Liver (tissue), 3 donors: ENCODE results near the gene LRRC63.

Experiments
- JUND ChIP-seq, 2 donors: IDR thresholded peaks; 2 replicates each; pipeline ENCODE4 v1.6.1; 2016; ENCODE audit warnings: antibody characterized with exemption in 2 of 2
- RAD21 ChIP-seq, 2 donors: IDR thresholded peaks; 2 replicates each; pipeline ENCODE4 v1.6.1; 2016; ENCODE audit warnings: antibody characterized with exemption in 2 of 2, mild to moderate bottlenecking in 2 of 2
- RXRA ChIP-seq, 2 donors: IDR thresholded peaks; 2 replicates each; pipeline ENCODE4 v1.6.1; 2017 to 2018; ENCODE audit warnings: antibody characterized with exemption in 2 of 2, mild to moderate bottlenecking in 1 of 2
- SP1 ChIP-seq: IDR thresholded peaks from 2 replicates; pipeline ENCODE4 v1.6.1; 2018; ENCODE audit warnings: antibody characterized with exemption, mild to moderate bottlenecking
- TAF1 ChIP-seq: conservative IDR thresholded peaks from 2 replicates; pipeline ENCODE4 v1.6.1; 2016; ENCODE audit warnings: antibody characterized with exemption, mild to moderate bottlenecking
- YY1 ChIP-seq: IDR thresholded peaks from 2 replicates; pipeline ENCODE4 v1.6.1; 2016; ENCODE audit warnings: antibody characterized with exemption, mild to moderate bottlenecking
- TF ChIP-seq, protein P1 (sequence below): fragments of 150-350 bp; IDR thresholded peaks from 2 replicates; pipeline ENCODE4 v1.5.1; 2017; ENCODE audit warnings: improper control_type of control experiment, low read depth, low read length; ENCODE audit not compliant: missing input control
- TF ChIP-seq, protein P2 (sequence below): IDR thresholded peaks from 2 replicates; pipeline ENCODE4 v1.6.1; 2016; ENCODE audit warnings: antibody characterized with exemption, mild to moderate bottlenecking
- TF ChIP-seq, protein P3 (sequence below): IDR thresholded peaks from 2 replicates; pipeline ENCODE4 v1.6.1; 2016; ENCODE audit warnings: antibody characterized with exemption
- TF ChIP-seq, protein P4 (sequence below): IDR thresholded peaks from 2 replicates; pipeline ENCODE4 v1.6.1; 2016; ENCODE audit warnings: antibody characterized with exemption
- TF ChIP-seq, protein P5 (sequence below): IDR thresholded peaks from 2 replicates; pipeline ENCODE4 v1.6.1; 2016; ENCODE audit warnings: antibody characterized with exemption
- donor health status: healthy.
- donor health status: healthy.

DNA sequence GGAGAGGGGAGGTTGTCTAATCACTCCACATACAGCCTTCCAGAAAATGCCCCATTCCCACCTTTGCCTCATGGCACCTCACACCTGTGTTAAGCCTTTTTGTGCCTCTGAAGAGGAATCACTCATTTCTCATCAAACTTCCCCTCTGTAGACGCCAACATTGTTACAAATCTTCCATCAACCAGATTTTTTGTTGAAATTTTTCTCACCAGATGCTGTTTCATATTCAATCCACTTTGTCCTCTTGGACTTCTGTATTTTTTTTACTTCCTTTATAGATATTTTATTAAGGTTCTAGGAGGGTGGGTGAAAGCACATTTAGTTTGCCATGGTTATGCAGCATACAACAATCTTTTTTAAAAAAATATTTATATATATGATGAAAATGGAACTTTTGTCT is 101.3 kb downstream of the LRRC63 start:
- TF ChIP-seq, protein P1, sequence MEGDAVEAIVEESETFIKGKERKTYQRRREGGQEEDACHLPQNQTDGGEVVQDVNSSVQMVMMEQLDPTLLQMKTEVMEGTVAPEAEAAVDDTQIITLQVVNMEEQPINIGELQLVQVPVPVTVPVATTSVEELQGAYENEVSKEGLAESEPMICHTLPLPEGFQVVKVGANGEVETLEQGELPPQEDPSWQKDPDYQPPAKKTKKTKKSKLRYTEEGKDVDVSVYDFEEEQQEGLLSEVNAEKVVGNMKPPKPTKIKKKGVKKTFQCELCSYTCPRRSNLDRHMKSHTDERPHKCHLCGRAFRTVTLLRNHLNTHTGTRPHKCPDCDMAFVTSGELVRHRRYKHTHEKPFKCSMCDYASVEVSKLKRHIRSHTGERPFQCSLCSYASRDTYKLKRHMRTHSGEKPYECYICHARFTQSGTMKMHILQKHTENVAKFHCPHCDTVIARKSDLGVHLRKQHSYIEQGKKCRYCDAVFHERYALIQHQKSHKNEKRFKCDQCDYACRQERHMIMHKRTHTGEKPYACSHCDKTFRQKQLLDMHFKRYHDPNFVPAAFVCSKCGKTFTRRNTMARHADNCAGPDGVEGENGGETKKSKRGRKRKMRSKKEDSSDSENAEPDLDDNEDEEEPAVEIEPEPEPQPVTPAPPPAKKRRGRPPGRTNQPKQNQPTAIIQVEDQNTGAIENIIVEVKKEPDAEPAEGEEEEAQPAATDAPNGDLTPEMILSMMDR, result no peak
- TF ChIP-seq, protein P2, sequence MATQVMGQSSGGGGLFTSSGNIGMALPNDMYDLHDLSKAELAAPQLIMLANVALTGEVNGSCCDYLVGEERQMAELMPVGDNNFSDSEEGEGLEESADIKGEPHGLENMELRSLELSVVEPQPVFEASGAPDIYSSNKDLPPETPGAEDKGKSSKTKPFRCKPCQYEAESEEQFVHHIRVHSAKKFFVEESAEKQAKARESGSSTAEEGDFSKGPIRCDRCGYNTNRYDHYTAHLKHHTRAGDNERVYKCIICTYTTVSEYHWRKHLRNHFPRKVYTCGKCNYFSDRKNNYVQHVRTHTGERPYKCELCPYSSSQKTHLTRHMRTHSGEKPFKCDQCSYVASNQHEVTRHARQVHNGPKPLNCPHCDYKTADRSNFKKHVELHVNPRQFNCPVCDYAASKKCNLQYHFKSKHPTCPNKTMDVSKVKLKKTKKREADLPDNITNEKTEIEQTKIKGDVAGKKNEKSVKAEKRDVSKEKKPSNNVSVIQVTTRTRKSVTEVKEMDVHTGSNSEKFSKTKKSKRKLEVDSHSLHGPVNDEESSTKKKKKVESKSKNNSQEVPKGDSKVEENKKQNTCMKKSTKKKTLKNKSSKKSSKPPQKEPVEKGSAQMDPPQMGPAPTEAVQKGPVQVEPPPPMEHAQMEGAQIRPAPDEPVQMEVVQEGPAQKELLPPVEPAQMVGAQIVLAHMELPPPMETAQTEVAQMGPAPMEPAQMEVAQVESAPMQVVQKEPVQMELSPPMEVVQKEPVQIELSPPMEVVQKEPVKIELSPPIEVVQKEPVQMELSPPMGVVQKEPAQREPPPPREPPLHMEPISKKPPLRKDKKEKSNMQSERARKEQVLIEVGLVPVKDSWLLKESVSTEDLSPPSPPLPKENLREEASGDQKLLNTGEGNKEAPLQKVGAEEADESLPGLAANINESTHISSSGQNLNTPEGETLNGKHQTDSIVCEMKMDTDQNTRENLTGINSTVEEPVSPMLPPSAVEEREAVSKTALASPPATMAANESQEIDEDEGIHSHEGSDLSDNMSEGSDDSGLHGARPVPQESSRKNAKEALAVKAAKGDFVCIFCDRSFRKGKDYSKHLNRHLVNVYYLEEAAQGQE, result no peak
- TF ChIP-seq YY1 (no peak), TAF1 (no peak), JUND (IDR thresholded peaks at IDR 0.05) (no peak), RXRA (IDR thresholded peaks at IDR 0.05) (no peak), RAD21 (IDR thresholded peaks at IDR 0.05) (no peak), SP1 (no peak)
- TF ChIP-seq, protein P3, sequence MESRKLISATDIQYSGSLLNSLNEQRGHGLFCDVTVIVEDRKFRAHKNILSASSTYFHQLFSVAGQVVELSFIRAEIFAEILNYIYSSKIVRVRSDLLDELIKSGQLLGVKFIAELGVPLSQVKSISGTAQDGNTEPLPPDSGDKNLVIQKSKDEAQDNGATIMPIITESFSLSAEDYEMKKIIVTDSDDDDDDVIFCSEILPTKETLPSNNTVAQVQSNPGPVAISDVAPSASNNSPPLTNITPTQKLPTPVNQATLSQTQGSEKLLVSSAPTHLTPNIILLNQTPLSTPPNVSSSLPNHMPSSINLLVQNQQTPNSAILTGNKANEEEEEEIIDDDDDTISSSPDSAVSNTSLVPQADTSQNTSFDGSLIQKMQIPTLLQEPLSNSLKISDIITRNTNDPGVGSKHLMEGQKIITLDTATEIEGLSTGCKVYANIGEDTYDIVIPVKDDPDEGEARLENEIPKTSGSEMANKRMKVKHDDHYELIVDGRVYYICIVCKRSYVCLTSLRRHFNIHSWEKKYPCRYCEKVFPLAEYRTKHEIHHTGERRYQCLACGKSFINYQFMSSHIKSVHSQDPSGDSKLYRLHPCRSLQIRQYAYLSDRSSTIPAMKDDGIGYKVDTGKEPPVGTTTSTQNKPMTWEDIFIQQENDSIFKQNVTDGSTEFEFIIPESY, result no peak
- TF ChIP-seq, protein P4, sequence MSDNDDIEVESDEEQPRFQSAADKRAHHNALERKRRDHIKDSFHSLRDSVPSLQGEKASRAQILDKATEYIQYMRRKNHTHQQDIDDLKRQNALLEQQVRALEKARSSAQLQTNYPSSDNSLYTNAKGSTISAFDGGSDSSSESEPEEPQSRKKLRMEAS, result no peak
- TF ChIP-seq, protein P5, sequence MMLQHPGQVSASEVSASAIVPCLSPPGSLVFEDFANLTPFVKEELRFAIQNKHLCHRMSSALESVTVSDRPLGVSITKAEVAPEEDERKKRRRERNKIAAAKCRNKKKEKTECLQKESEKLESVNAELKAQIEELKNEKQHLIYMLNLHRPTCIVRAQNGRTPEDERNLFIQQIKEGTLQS, result no peak
